Panc1 (cell line): Measurements from ENCODE around the gene RSPH1.

Experiments used
- SIN3A ChIP-seq: IDR thresholded peaks from 2 replicates; pipeline ENCODE4 v1.6.1; 2012; ENCODE audit warnings: low read depth, mild to moderate bottlenecking, low read length, moderate library complexity, borderline replicate concordance; ENCODE audit not compliant: insufficient read depth
- TCF7L2 ChIP-seq: IDR thresholded peaks from 2 replicates; pipeline ENCODE4 v1.6.1; 2011; ENCODE audit warnings: mild to moderate bottlenecking, low read depth, low read length, inconsistent platforms
- TF ChIP-seq, protein P1 (sequence below): fragments of 450-650 bp; IDR thresholded peaks from 2 replicates; pipeline ENCODE4 v1.5.1; 2017; ENCODE audit warnings: mild to moderate bottlenecking

DNA sequence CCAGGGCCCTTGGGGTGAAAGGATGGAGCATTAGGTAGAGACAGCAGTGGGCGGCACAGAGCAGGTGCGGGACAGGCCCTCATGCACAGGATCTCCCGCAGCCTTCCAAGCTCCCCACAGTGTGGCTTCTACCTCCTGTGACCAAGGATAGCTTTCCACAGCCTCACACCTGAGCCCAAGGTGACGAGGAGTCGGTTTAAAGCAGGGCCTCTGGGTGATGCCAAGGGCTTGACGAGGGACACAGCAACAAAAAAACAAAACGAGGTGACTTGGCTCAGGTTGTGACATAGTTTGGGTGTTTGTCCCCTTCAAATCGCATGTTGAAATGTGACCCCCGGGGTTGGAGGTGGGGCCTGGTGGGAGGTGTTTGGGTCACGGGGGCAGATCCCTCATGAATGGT is 15.3 kb downstream of the RSPH1 start:
- TF ChIP-seq SIN3A (no peak), TCF7L2 (no peak)
- TF ChIP-seq, protein P1, sequence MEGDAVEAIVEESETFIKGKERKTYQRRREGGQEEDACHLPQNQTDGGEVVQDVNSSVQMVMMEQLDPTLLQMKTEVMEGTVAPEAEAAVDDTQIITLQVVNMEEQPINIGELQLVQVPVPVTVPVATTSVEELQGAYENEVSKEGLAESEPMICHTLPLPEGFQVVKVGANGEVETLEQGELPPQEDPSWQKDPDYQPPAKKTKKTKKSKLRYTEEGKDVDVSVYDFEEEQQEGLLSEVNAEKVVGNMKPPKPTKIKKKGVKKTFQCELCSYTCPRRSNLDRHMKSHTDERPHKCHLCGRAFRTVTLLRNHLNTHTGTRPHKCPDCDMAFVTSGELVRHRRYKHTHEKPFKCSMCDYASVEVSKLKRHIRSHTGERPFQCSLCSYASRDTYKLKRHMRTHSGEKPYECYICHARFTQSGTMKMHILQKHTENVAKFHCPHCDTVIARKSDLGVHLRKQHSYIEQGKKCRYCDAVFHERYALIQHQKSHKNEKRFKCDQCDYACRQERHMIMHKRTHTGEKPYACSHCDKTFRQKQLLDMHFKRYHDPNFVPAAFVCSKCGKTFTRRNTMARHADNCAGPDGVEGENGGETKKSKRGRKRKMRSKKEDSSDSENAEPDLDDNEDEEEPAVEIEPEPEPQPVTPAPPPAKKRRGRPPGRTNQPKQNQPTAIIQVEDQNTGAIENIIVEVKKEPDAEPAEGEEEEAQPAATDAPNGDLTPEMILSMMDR, result no peak
